OCI-LY7 (cell line): ENCODE data around the gene NCF4. TPM values are rescaled to one million over a fixed set of nuclear protein-coding genes. Genes with fewer than 3 reads are reported as not detected.

Experiments
- BruUV-seq: library from RNA; stranded (reverse); fragments of 400-500 nt; replicated peaks from 2 replicates; lab custom pipeline; 2021; lab: Mats Ljungman, UMichigan
- CTCF ChIA-PET: fragments of 300-600 bp; sonication (Branson Sonifier 250); formaldehyde crosslinking; loops from one replicate; lab custom pipeline; 2022; ENCODE audit warnings: antibody characterized with exemption; ENCODE audit not compliant: unreplicated experiment; lab: Charles Lee
- POLR2A ChIA-PET: fragments of 300-600 bp; sonication (Branson Sonifier 250); formaldehyde crosslinking; loops from one replicate; lab custom pipeline; 2022; ENCODE audit warnings: antibody characterized with exemption; lab: Charles Lee
- DNase-seq: peaks from one replicate; pipeline ENCODE4 v3.0.0-alpha.2; 2015; ENCODE audit warnings: low spot score
- H2AFZ ChIP-seq: fragments of 200-600 bp; sonication (generic), shearing (Covaris generic); 2 replicates; pipeline ENCODE4 v1.6.1; 2014; ENCODE audit warnings: mild to moderate bottlenecking, antibody characterized with exemption, low read length, moderate library complexity
- H3K27ac ChIP-seq: fragments of 200-600 bp; sonication (generic); 2 replicates; pipeline ENCODE4 v1.5.1; 2014; ENCODE audit warnings: mixed run types, low read depth, mild to moderate bottlenecking, moderate library complexity, low read length, inconsistent platforms; ENCODE audit not compliant: poor library complexity, severe bottlenecking
- H3K36me3 ChIP-seq: fragments of 200-600 bp; sonication (generic); 2 replicates; pipeline ENCODE4 v1.6.1; 2014; ENCODE audit warnings: mild to moderate bottlenecking, antibody characterized with exemption, low read length, moderate library complexity, mixed read lengths; ENCODE audit not compliant: insufficient read depth
- H3K4me1 ChIP-seq: fragments of 200-600 bp; sonication (generic); 2 replicates; pipeline ENCODE4 v1.5.1; 2014; ENCODE audit warnings: mild to moderate bottlenecking, low read length; ENCODE audit not compliant: insufficient read depth, poor library complexity, severe bottlenecking
- H3K4me2 ChIP-seq: fragments of 200-600 bp; sonication (generic); 2 replicates; pipeline ENCODE4 v1.6.1; 2014; ENCODE audit warnings: mild to moderate bottlenecking, low read length
- H3K4me3 ChIP-seq: fragments of 200-600 bp; sonication (generic); 2 replicates; pipeline ENCODE4 v1.5.1; 2014; ENCODE audit warnings: mild to moderate bottlenecking, low read depth, low read length; ENCODE audit not compliant: poor library complexity, severe bottlenecking
- H3K79me2 ChIP-seq: fragments of 200-600 bp; sonication (generic); 2 replicates; pipeline ENCODE4 v1.6.1; 2016; ENCODE audit warnings: low read depth, mild to moderate bottlenecking, low read length, moderate library complexity, mixed read lengths; ENCODE audit not compliant: insufficient read depth
- H3K9me2 ChIP-seq: fragments of 200-600 bp; sonication (generic); 2 replicates; pipeline ENCODE4 v1.6.1; 2016; ENCODE audit warnings: mild to moderate bottlenecking, low read length, mixed read lengths; ENCODE audit not compliant: insufficient read depth
- H3K9me3 ChIP-seq: fragments of 200-600 bp; sonication (generic); 2 replicates; pipeline ENCODE4 v1.6.1; 2014; ENCODE audit warnings: mild to moderate bottlenecking, mixed run types, low read length, mixed read lengths
- H4K20me1 ChIP-seq: fragments of 200-600 bp; sonication (generic); 2 replicates; pipeline ENCODE4 v1.6.1; 2014; ENCODE audit warnings: mild to moderate bottlenecking, antibody characterized with exemption, low read length, moderate library complexity, mixed read lengths; ENCODE audit not compliant: insufficient read depth
- CTCF ChIP-seq: fragments of 200-600 bp; sonication (generic); conservative IDR thresholded peaks from 2 replicates; pipeline ENCODE4 v1.5.1; 2014; ENCODE audit warnings: mild to moderate bottlenecking, antibody characterized with exemption, low read length, moderate library complexity, mixed read lengths
- EZH2phosphoT487 ChIP-seq: fragments of 200-600 bp; sonication (generic); IDR thresholded peaks from 2 replicates; pipeline ENCODE4 v1.6.1; 2018; ENCODE audit warnings: low read depth, borderline replicate concordance, mild to moderate bottlenecking, mixed run types, antibody characterized with exemption, low read length, moderate library complexity, mixed read lengths
- intact Hi-C: fragments of 100-400 bp; cut with micrococcal nuclease; formaldehyde crosslinking; loops from one replicate; pipeline ENCODE4 v1.10.0; 2022; ENCODE audit not compliant: unreplicated experiment
- total RNA-seq, 2 experiments: library from RNA; depleted of rRNA in 1 of 2; stranded (reverse); fragments of >200 nt in 1 of 2; shearing (Covaris generic) in 1 of 2; gene quantifications; 2 replicates each; pipeline ENCODE4 v1.2.3, GENCODE V29; 2014 to 2022

Gene NCF4
- total RNA-seq, 2 experiments from 2014 or later: 63.6 to 121 TPM

- Histone ChIP-seq H2AFZ (no peak overlapping the region), H3K79me2 (no peaks in the 10 kb centered on the region), H3K9me2 (no peaks in the 10 kb centered on the region), H3K9me3 (no peaks in the 10 kb centered on the region), H3K36me3 (no peaks in the 10 kb centered on the region), H4K20me1 (no peaks in the 10 kb centered on the region), H3K27ac (no peak overlapping the region), H3K4me1 (no peaks in the 10 kb centered on the region), H3K4me2 (no peak overlapping the region), H3K4me3 (no peak overlapping the region)
- CTCF ChIA-PET: no interaction called here
- POLR2A ChIA-PET: no interaction called here
- no peak for TF ChIP-seq EZH2phosphoT487
- intact Hi-C loops: no loop called here
- DNase-seq: no peak
- no TSS peak for BruUV-seq
These were observed 37.9 kb downstream of the NCF4 start for GRCh38 chr22:36898690-36899089.

- Histone ChIP-seq H3K4me1 (no peaks in the 10 kb centered on the region), H2AFZ (no peak overlapping the region), H3K36me3 (no peaks in the 10 kb centered on the region), H3K79me2 (no peaks in the 10 kb centered on the region), H3K27ac (no peak overlapping the region), H3K4me3 (no peak overlapping the region), H3K4me2 (no peak overlapping the region), H3K9me2 (no peaks in the 10 kb centered on the region), H4K20me1 (no peaks in the 10 kb centered on the region), H3K9me3 (no peaks in the 10 kb centered on the region)
- CTCF ChIA-PET: no interaction called here
- POLR2A ChIA-PET: no interaction called here
- no TSS peak for BruUV-seq
- intact Hi-C loops: no loop called here
- no peak for DNase-seq
- TF ChIP-seq EZH2phosphoT487: no peak
- TF ChIP-seq CTCF: no peak
These were observed 38.7 kb downstream of the NCF4 start for GRCh38 chr22:36899498-36899897.

GRCh38 chr22:36900225-36900624 lies 39.4 kb downstream of the NCF4 start:
- ChIA-PET CTCF (no interaction called here), POLR2A (no interaction called here)
- Histone ChIP-seq H3K4me3 (no peak overlapping the region), H3K36me3 (no peaks in the 10 kb centered on the region), H3K9me3 (no peaks in the 10 kb centered on the region), H3K4me2 (no peak overlapping the region), H3K4me1 (no peaks in the 10 kb centered on the region), H2AFZ (no peak overlapping the region), H3K9me2 (no peaks in the 10 kb centered on the region), H3K27ac (no peak overlapping the region), H3K79me2 (no peaks in the 10 kb centered on the region), H4K20me1 (no peaks in the 10 kb centered on the region)
- no TSS peak for BruUV-seq
- TF ChIP-seq CTCF: no peak
- no peak for TF ChIP-seq EZH2phosphoT487
- no peak for DNase-seq
- intact Hi-C loops: no loop called here
